ENCODE data around the gene NAT14.
"Not testable (repeated sequence)": the region's sequence is repeated elsewhere in the genome, so short reads cannot be mapped to it uniquely, and the experiment has no call there.

NAT14 gene

DNA sequence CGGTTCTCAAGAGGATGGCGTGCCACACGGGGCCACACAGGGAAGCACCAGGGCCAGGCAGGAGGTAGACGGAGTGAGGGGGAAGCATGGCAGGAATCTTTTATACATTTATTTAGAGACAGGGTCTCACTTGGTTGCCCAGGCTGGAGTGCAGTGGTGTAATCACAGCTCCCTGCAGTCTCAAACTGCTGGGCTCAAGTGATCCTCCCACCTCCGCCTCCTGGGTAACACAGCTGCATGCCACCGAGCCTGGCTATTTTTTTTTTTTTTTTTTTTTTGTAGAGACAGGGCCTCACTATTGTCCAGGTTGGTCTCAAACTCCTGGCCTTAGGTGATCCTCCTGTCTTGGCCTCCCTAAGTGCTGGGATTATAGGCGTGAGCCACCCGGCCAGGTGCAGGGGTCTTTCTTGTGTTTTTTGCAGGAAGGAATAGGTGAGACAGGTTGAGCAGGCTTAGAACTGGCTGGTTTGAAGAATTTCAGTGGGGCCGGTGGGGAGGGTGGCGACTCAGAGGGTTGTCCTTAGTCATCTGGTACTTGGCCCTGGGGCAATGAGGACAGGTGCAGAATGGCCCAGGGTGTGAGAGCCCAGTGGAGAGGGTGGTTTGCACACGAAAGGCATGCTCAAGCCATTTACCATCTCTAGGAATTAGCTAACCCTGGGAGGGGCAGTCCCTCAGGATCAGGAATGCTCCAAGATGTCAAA is 10.8 kb downstream of the NAT14 start:
- Histone ChIP-seq H3K27me3 (ENCODE audit: insufficient read depth, low read depth) (peaks cover 95% of the 10 kb centered on the region), H3K9ac (no peak overlapping the region), H4K20me1 (ENCODE audit: insufficient read depth) (no peaks in the 10 kb centered on the region), H3K4me2 (no peak overlapping the region), H3K4me3 (IDR thresholded peaks at IDR 0.05; ENCODE audit: insufficient read depth, low read depth, low read length) (no peak overlapping the region), H3K27ac (no peak overlapping the region), H3K36me3 (ENCODE audit: insufficient read depth) (no peaks in the 10 kb centered on the region), H3K4me1 (ENCODE audit: low read depth, poor library complexity, severe bottlenecking) (no peaks in the 10 kb centered on the region), H2AFZ (ENCODE audit: low read depth) (no peak overlapping the region), H3K79me2 (ENCODE audit: insufficient read depth, low read depth) (no peaks in the 10 kb centered on the region)
- TF ChIP-seq, protein P1, sequence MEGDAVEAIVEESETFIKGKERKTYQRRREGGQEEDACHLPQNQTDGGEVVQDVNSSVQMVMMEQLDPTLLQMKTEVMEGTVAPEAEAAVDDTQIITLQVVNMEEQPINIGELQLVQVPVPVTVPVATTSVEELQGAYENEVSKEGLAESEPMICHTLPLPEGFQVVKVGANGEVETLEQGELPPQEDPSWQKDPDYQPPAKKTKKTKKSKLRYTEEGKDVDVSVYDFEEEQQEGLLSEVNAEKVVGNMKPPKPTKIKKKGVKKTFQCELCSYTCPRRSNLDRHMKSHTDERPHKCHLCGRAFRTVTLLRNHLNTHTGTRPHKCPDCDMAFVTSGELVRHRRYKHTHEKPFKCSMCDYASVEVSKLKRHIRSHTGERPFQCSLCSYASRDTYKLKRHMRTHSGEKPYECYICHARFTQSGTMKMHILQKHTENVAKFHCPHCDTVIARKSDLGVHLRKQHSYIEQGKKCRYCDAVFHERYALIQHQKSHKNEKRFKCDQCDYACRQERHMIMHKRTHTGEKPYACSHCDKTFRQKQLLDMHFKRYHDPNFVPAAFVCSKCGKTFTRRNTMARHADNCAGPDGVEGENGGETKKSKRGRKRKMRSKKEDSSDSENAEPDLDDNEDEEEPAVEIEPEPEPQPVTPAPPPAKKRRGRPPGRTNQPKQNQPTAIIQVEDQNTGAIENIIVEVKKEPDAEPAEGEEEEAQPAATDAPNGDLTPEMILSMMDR (conservative IDR thresholded peaks at IDR 0.05; ENCODE audit: low read depth, low read length), result no peak

DNA sequence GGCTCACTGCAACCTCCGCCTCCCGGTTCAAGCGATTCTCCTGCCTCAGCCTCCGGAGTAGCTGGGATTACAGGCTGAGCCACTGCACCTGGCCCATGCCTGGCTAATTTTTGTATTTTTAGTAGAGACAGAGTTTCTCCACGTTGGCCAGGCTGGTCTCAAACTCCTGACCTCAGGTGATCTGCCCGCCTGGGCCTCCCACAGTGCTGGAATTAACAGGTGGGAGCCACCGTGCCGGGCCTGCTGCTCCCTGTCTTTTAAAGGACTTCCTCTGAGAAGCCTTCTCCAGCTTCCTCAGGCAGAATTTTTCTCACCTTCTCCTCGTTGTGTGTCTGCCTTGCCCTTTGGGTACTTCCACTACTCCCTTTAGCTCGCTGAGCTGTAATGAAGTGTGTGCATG is 11.8 kb downstream of the NAT14 start:
- H3K27me3 ChIP-seq (ENCODE audit: insufficient read depth, low read depth), result peaks cover 96% of the 10 kb centered on the region
- not testable (repeated sequence) for H3K9ac ChIP-seq; H3K4me1 ChIP-seq (ENCODE audit: low read depth, poor library complexity, severe bottlenecking); H3K79me2 ChIP-seq (ENCODE audit: insufficient read depth, low read depth); H2AFZ ChIP-seq (ENCODE audit: low read depth); H4K20me1 ChIP-seq (ENCODE audit: insufficient read depth); H3K4me2 ChIP-seq; H3K4me3 ChIP-seq (IDR thresholded peaks at IDR 0.05; ENCODE audit: insufficient read depth, low read depth, low read length); H3K27ac ChIP-seq; H3K36me3 ChIP-seq (ENCODE audit: insufficient read depth)

DNA sequence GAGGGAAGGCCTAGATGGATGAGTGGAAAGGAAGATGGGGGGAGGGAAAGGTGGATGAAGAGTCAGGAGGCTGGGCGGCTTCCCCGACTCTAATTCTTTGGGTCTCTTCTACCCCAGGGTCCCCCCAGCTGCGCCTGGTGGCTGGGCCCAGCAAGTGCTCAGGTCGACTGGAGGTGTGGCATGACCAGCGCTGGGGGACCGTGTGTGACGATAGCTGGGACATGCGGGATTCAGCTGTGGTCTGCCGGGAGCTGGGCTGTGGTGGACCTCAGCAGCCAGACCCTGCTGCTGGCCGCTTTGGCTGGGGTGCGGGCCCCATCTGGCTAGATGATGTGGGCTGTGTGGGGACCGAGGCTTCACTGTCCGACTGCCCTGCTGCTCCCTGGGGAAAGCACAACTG is 12.8 kb downstream of the NAT14 start:
- Histone ChIP-seq H3K79me2 (ENCODE audit: insufficient read depth, low read depth) (no peaks in the 10 kb centered on the region), H3K27me3 (ENCODE audit: insufficient read depth, low read depth) (peaks cover 95% of the 10 kb centered on the region), H3K27ac (no peak overlapping the region), H3K4me3 (IDR thresholded peaks at IDR 0.05; ENCODE audit: insufficient read depth, low read depth, low read length) (no peak overlapping the region), H3K4me1 (ENCODE audit: low read depth, poor library complexity, severe bottlenecking) (no peaks in the 10 kb centered on the region), H2AFZ (ENCODE audit: low read depth) (no peak overlapping the region), H4K20me1 (ENCODE audit: insufficient read depth) (no peaks in the 10 kb centered on the region), H3K4me2 (no peak overlapping the region), H3K36me3 (ENCODE audit: insufficient read depth) (no peaks in the 10 kb centered on the region), H3K9ac (no peak overlapping the region)
- TF ChIP-seq, protein P1 (conservative IDR thresholded peaks at IDR 0.05; ENCODE audit: low read depth, low read length), result no peak

DNA sequence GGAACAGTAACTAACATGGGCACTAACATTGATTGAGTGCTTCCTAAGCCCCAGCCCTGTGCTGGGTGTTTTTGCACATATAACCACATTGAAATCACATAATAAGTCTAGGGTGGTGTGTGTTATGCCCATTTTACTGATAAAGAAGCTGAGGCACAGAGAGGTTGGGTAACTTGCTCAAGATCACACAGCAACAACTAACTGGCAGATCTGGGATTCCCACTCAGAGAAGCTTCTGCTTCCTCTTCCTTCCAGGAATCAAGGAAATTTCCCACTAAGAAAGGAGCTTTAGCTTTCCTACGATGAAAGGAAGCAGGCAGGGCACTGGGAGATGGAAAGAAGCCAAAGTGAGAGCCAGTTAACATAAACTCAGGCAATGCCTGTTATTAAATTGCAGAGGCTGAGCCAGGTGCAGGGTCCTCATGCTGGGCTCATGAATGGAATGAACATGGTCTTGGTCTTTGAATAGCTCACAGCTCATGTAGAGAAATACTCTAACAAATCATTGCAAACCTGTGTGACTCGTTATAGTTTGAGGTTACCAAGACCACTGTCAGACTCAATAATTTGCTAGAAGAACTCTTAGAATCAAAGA is 13.4 kb downstream of the NAT14 start:
- Histone ChIP-seq H3K27ac (no peak overlapping the region), H3K79me2 (ENCODE audit: insufficient read depth, low read depth) (no peaks in the 10 kb centered on the region), H3K4me3 (IDR thresholded peaks at IDR 0.05; ENCODE audit: insufficient read depth, low read depth, low read length) (no peak overlapping the region), H2AFZ (ENCODE audit: low read depth) (no peak overlapping the region), H3K36me3 (ENCODE audit: insufficient read depth) (no peaks in the 10 kb centered on the region), H3K9ac (no peak overlapping the region), H4K20me1 (ENCODE audit: insufficient read depth) (no peaks in the 10 kb centered on the region), H3K4me1 (ENCODE audit: low read depth, poor library complexity, severe bottlenecking) (no peaks in the 10 kb centered on the region), H3K27me3 (ENCODE audit: insufficient read depth, low read depth) (peaks cover 90% of the 10 kb centered on the region), H3K4me2 (no peak overlapping the region)
- TF ChIP-seq, protein P1 (conservative IDR thresholded peaks at IDR 0.05; ENCODE audit: low read depth, low read length), result no peak

DNA sequence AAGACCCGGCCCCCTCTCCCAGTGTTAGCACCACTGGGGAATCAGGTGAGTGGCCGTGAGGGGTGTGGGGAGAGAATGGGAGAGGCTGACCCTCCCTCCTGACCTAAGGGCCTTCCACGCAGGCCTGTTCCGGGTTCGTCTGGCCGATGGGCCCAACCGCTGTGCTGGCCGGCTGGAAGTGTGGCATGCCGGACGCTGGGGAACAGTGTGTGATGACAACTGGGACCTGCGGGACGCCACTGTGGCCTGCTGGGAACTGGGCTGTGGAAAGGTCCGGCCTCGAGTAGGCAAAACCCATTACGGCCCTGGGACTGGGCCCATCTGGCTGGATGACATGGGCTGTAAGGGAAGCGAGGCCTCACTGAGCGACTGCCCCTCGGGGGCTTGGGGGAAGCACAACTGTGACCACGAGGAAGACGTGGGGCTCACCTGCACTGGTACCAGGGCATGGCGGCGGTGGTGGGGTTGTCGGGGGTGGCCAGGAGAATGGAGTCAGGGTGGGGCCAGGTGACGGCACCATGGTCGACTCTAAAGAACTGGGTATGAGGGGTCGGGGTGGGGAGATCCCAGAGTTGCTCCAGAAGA is 15.5 kb downstream of the NAT14 start:
- Histone ChIP-seq H3K79me2 (ENCODE audit: insufficient read depth, low read depth) (no peaks in the 10 kb centered on the region), H4K20me1 (ENCODE audit: insufficient read depth) (no peaks in the 10 kb centered on the region), H2AFZ (ENCODE audit: low read depth) (no peak overlapping the region), H3K36me3 (ENCODE audit: insufficient read depth) (no peaks in the 10 kb centered on the region), H3K9ac (no peak overlapping the region), H3K4me2 (no peak overlapping the region), H3K27ac (no peak overlapping the region), H3K4me1 (ENCODE audit: low read depth, poor library complexity, severe bottlenecking) (peaks cover 5% of the 10 kb centered on the region), H3K27me3 (ENCODE audit: insufficient read depth, low read depth) (peaks cover 85% of the 10 kb centered on the region), H3K4me3 (IDR thresholded peaks at IDR 0.05; ENCODE audit: insufficient read depth, low read depth, low read length) (no peak overlapping the region)
- TF ChIP-seq, protein P1 (conservative IDR thresholded peaks at IDR 0.05; ENCODE audit: low read depth, low read length), result no peak
